OCI-LY7 (cell line): ENCODE data around the gene SULF2.

Source experiments
- EZH2phosphoT487 ChIP-seq: fragments of 200-600 bp; sonication (generic); IDR thresholded peaks from 2 replicates; pipeline ENCODE4 v1.6.1; 2018; ENCODE audit warnings: low read depth, borderline replicate concordance, mild to moderate bottlenecking, mixed run types, antibody characterized with exemption, low read length, moderate library complexity, mixed read lengths
- TF ChIP-seq, protein P1 (sequence below): fragments of 200-600 bp; sonication (generic); conservative IDR thresholded peaks from 2 replicates; pipeline ENCODE4 v1.5.1; 2014; ENCODE audit warnings: mild to moderate bottlenecking, antibody characterized with exemption, low read length, moderate library complexity, mixed read lengths

- TF ChIP-seq, protein P1, sequence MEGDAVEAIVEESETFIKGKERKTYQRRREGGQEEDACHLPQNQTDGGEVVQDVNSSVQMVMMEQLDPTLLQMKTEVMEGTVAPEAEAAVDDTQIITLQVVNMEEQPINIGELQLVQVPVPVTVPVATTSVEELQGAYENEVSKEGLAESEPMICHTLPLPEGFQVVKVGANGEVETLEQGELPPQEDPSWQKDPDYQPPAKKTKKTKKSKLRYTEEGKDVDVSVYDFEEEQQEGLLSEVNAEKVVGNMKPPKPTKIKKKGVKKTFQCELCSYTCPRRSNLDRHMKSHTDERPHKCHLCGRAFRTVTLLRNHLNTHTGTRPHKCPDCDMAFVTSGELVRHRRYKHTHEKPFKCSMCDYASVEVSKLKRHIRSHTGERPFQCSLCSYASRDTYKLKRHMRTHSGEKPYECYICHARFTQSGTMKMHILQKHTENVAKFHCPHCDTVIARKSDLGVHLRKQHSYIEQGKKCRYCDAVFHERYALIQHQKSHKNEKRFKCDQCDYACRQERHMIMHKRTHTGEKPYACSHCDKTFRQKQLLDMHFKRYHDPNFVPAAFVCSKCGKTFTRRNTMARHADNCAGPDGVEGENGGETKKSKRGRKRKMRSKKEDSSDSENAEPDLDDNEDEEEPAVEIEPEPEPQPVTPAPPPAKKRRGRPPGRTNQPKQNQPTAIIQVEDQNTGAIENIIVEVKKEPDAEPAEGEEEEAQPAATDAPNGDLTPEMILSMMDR = no peak
- no peak for TF ChIP-seq EZH2phosphoT487
Observed at GRCh38 chr20:47711046-47711752, 74.1 kb downstream of the SULF2 start.
